Spleen (tissue), 11 donors: ENCODE data around the gene ENC1. TPM values are rescaled to one million over a fixed set of nuclear protein-coding genes. Genes with fewer than 3 reads are reported as not detected.

Source experiments
- DNase-seq: peaks from one replicate; pipeline ENCODE4 v3.0.0-alpha.2; 2020
- H3K27ac ChIP-seq, 8 donors: fragments of 200-600 bp; sonication (generic) in 7 of 8; 1 replicate in 4 of 8; 2 replicates in 4 of 8; pipeline versions ENCODE4 v1.5.0 to v1.8.0; 2016 to 2021; ENCODE audit warnings: inconsistent platforms in 4 of 8, mild to moderate bottlenecking in 4 of 8, moderate library complexity in 1 of 8
- H3K27me3 ChIP-seq, 7 donors: fragments of 200-600 bp; sonication (generic) in 6 of 7; replicated peaks in 1 of 7; 1 replicate in 4 of 7; 2 replicates in 3 of 7; pipeline versions ENCODE4 v1.5.0 to v1.8.0; 2016 to 2021; ENCODE audit warnings: inconsistent platforms in 3 of 7, mild to moderate bottlenecking in 1 of 7
- H3K36me3 ChIP-seq, 6 donors: fragments of 200-600 bp; sonication (generic) in 5 of 6; 1 replicate in 4 of 6; 2 replicates in 2 of 6; pipeline versions ENCODE4 v1.5.0 to v1.8.0; 2016 to 2021; ENCODE audit warnings: inconsistent platforms in 2 of 6
- H3K4me1 ChIP-seq, 6 donors: fragments of 200-600 bp; sonication (generic) in 5 of 6; 1 replicate in 3 of 6; 2 replicates in 3 of 6; pipeline versions ENCODE4 v1.5.0 to v1.8.0; 2016 to 2021; ENCODE audit warnings: inconsistent platforms in 3 of 6
- H3K4me3 ChIP-seq, 8 donors: fragments of 200-600 bp; sonication (generic) in 7 of 8; 1 replicate in 4 of 8; 2 replicates in 4 of 8; pipeline versions ENCODE4 v1.5.0 to v1.8.0; 2016 to 2021; ENCODE audit warnings: inconsistent platforms in 4 of 8, mild to moderate bottlenecking in 4 of 8, moderate library complexity in 2 of 8
- H3K9me3 ChIP-seq, 8 donors: fragments of 200-600 bp; sonication (generic) in 7 of 8; 1 replicate in 4 of 8; 2 replicates in 4 of 8; pipeline versions ENCODE4 v1.5.0 to v1.8.0; 2016 to 2021; ENCODE audit warnings: inconsistent platforms in 4 of 8
- CTCF ChIP-seq, 11 experiments: fragments of 200-600 bp in 7 of 11; fragments of 450-650 bp in 4 of 11; sonication (generic) in 4 of 11; IDR thresholded peaks in 8 of 11; conservative IDR thresholded peaks in 3 of 11; 1 replicate in 7 of 11; 2 replicates in 4 of 11; pipeline versions ENCODE4 v1.4.0 to v1.8.0; 2016 to 2021; ENCODE audit warnings: antibody characterized with exemption in 11 of 11, inconsistent platforms in 4 of 11, mild to moderate bottlenecking in 1 of 11
- POLR2A ChIP-seq, 3 donors: fragments of 450-650 bp; IDR thresholded peaks; one replicate each; pipeline ENCODE4 v1.5.1; 2017; ENCODE audit warnings: antibody characterized with exemption in 3 of 3, mild to moderate bottlenecking in 1 of 3
- POLR2AphosphoS5 ChIP-seq, 3 donors: sonication (generic); formaldehyde crosslinking; IDR thresholded peaks; one replicate each; pipeline ENCODE4 v1.5.1; 2017; ENCODE audit warnings: antibody characterized with exemption in 3 of 3
- WGBS, 5 donors: extraction: QIAGEN DNeasy Blood & Tissue Kit in 3 of 5; methylation state at CpG; one replicate each; pipeline versions ENCODE4 v1.1.5 to v1.1.7; 2013 to 2018; 5-methylcytosine and 5-hydroxymethylcytosine counted together
- intact Hi-C: fragments of 100-400 bp; cut with DNase I; formaldehyde crosslinking; loops from one replicate; pipeline ENCODE4 v1.15.0; 2023; ENCODE audit warnings: low total_unique reads
- polyA plus RNA-seq, 3 donors: library from polyadenylated mRNA; stranded (reverse); fragments of 200-250 nt; gene quantifications; one replicate each; pipeline ENCODE4 v1.2.1, GENCODE V29; 2013
- total RNA-seq, 7 donors: library from RNA; depleted of rRNA in 3 of 7; stranded (reverse); fragments of >200 nt in 3 of 7; fragmentation: NEBNext Ultra II Directional in 4 of 7; extraction: Animal tissue kit (Norgen Biotek cat#: 25700) in 4 of 7; gene quantifications; one replicate each; pipeline versions ENCODE4 v1.1.0 to v1.2.1, GENCODE V29; 2016 to 2021
- donor health status: healthy with polysubstance abuse.
- donor health status: DM: no; HTN: no; CAD: no; lungs with moderate emphysema.
- donor health status: DM: no; HTN: no; CAD: no.
- donor health status: Bipolar disorder and iron deficiency.
- donor health status: healthy.
- donor health status: DM: no; HTN: no; CAD: no.
- donor health status: DM: yes; HTN: yes; CAD: no.

ENC1 gene
- total and polyA plus RNA-seq, 10 donors, result 3.8 to 19.5 (median 11.2) TPM

GRCh38 chr5:74603376-74603775 lies 37.2 kb downstream of the ENC1 start:
- intact Hi-C loops, result no loop called here
- H3K9me3 ChIP-seq, result no peaks in the 10 kb centered on the region
- WGBS, 5 donors, result 14 to 52% (median 35%) methylated on average over 1 of the region's 1 CpG
- no peak overlapping the region for H3K27ac ChIP-seq
- no peaks in the 10 kb centered on the region for H3K27me3 ChIP-seq
- H3K4me3 ChIP-seq, result no peak overlapping the region
- no peak for TF ChIP-seq POLR2AphosphoS5 (IDR thresholded peaks at IDR 0.05)
- TF ChIP-seq CTCF (IDR thresholded peaks at IDR 0.05 in 8 of 11, conservative IDR thresholded peaks at IDR 0.05 in 3 of 11), result no peak
- no peak for TF ChIP-seq POLR2A (IDR thresholded peaks at IDR 0.05)
- no peak for DNase-seq
- H3K36me3 ChIP-seq, result no peaks in the 10 kb centered on the region
- no peaks in the 10 kb centered on the region for H3K4me1 ChIP-seq

- TF ChIP-seq POLR2A (IDR thresholded peaks at IDR 0.05) (no peak), CTCF (IDR thresholded peaks at IDR 0.05 in 8 of 11, conservative IDR thresholded peaks at IDR 0.05 in 3 of 11) (no peak), POLR2AphosphoS5 (IDR thresholded peaks at IDR 0.05) (no peak)
- WGBS, 5 donors, result 80 to 91% (median 84%) methylated on average over 2 of the region's 2 CpGs
- no peaks in the 10 kb centered on the region for H3K9me3 ChIP-seq
- intact Hi-C loops, result no loop called here
- H3K27me3 ChIP-seq, result no peaks in the 10 kb centered on the region
- H3K4me1 ChIP-seq, result peaks cover 0 to 14% (median 11%) of the 10 kb centered on the region in 6 donors
- H3K36me3 ChIP-seq, result no peaks in the 10 kb centered on the region
- no peak for DNase-seq
- H3K4me3 ChIP-seq, result no peak overlapping the region
- no peak overlapping the region for H3K27ac ChIP-seq
These were observed 41.4 kb downstream of the ENC1 start for GRCh38 chr5:74599148-74599547.

GRCh38 chr5:74598731-74599130 lies 41.8 kb downstream of the ENC1 start:
- DNase-seq, result no peak
- Histone ChIP-seq H3K4me3 (no peak overlapping the region), H3K4me1 (peaks cover 0 to 15% (median 11%) of the 10 kb centered on the region in 6 donors), H3K27ac (no peak overlapping the region), H3K27me3 (no peaks in the 10 kb centered on the region), H3K36me3 (no peaks in the 10 kb centered on the region), H3K9me3 (no peaks in the 10 kb centered on the region)
- 52 to 85% (median 71%) methylated on average over 2 of the region's 2 CpGs for WGBS, 5 donors
- TF ChIP-seq POLR2AphosphoS5 (IDR thresholded peaks at IDR 0.05) (no peak), CTCF (IDR thresholded peaks at IDR 0.05 in 8 of 11, conservative IDR thresholded peaks at IDR 0.05 in 3 of 11) (no peak), POLR2A (IDR thresholded peaks at IDR 0.05) (no peak)
- intact Hi-C loops, result no loop called here

- H3K4me3 ChIP-seq, result no peak overlapping the region
- no peak overlapping the region for H3K27ac ChIP-seq
- no peak for DNase-seq
- 74 to 88% (median 83%) methylated on average over 6 of the region's 6 CpGs for WGBS, 5 donors
- no peaks in the 10 kb centered on the region for H3K36me3 ChIP-seq
- no peaks in the 10 kb centered on the region for H3K9me3 ChIP-seq
- intact Hi-C loops, result no loop called here
- TF ChIP-seq CTCF (IDR thresholded peaks at IDR 0.05 in 8 of 11, conservative IDR thresholded peaks at IDR 0.05 in 3 of 11), result no peak
- TF ChIP-seq POLR2A (IDR thresholded peaks at IDR 0.05), result no peak
- TF ChIP-seq POLR2AphosphoS5 (IDR thresholded peaks at IDR 0.05), result no peak
- peaks cover 0 to 15% (median 11%) of the 10 kb centered on the region in 6 donors for H3K4me1 ChIP-seq
- H3K27me3 ChIP-seq, result no peaks in the 10 kb centered on the region
These were observed 43.6 kb downstream of the ENC1 start for GRCh38 chr5:74596927-74597326.
